COLO668 (cell line): Measurements from ENCODE around the gene SUSD3.

Experiments used
- DNase-seq: peaks from one replicate; lab custom pipeline; 2025; ENCODE audit not compliant: unreplicated experiment; lab: John Stamatoyannopoulos, UW

Gene SUSD3

DNA sequence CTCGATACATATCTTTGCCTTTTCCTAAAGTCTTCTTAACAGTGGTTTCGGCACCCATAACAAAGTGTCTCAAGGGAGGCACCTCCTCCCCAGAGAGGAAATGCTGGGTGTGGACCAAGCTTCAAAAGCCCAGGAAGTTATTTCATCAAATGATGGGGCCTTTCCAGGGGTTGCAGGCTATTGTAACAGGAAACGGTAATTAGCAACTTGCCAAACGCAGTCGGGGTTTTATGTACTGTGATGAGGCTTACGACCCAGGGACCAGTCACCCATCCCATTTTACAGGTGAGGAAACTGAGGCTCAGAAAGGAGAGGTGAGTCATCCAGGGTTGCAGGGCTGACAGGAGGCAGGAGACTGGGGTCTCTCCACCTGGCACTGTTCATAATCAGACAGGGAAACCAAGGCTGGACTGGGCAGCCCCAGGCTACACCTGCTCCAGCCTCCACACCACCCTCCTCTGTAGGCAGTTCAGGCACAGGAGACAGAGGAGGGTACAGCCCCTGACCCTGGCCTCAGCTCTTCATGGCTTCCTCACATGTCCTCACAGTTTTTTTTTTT, 30.0 kb upstream of the SUSD3 start:
- DNase-seq, result no peak

DNA sequence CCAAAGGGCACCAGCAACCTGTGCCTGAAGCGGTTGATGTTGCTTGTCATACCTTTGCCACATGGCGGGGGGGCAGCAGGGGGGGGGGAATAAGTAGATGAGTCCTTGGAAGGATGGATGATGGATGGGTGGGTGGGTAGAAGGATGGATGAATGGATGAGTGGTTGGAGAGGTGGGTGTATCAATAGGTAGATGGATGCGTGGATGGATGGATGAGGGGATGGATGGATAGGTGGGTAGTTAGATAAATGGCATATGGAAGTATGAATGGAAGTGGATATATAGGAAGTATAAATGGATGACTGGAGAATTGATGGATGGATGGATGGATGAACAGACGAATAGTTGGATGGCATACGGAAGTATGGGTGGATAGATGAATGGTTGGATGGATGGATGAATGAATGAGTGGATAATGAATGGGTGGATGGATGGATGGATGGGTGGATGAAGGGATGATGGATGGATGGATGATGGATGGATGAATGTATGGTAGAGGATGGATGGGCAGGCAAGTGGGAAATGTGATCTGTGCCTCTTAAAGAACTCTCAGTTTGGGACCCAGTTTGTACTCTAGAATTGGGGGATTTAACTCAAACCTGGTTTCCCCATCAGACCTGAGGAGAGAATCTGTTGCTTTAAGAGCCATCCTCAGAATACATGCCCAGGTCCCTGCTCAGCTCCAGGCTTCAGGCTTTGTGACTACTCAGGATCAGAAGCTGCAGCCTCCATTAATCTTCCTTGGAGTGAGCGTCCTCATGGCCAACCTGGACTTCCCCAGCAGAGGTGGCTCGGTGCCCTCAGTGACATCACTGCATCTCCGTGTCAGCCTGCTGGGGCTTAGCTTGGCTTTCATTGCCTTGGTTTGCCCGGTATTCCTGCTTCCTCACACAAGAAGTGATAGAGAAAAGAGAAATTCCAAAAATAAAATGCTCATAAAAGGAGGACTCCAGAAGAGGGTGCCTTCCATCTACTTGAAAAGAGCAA, 27.6 kb upstream of the SUSD3 start:
- no peak for DNase-seq

DNA sequence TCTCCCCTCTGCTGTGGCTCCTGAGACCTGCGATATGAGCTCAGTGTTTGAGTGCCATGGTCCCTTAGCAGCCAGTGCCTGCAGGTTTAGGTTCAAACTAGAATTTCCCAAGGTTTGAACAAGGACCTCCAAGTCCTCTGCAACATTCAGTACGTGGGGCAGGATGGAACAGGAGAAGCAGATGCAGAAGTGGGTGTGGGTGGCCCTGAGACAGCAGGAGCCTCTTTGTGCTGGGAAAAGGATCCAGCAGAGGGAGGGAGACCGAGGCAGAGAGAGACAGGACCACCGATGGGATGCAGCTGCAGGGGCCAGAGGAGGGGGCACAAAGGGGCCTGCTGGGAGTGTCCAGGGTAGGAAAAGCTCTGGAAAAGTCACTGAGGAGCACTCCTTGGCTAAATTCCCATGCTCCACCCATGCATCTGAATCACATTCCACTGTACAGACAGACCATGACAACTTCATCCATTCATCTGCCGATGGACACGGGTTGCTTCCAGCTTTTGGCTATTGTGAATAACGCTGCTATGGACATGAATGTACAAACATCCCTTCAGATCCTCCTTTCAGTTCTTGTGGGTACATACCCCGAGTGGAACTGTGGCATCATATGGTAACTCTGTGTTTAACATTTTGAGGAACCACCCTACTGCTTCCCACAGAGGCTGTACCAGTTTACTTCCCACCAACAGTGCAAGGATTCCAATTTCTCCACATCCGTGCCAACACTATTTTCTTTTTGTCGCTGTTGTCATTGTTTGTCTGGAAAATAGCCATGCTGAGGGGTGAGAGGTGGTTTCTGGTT, 26.7 kb upstream of the SUSD3 start:
- no peak for DNase-seq

DNA sequence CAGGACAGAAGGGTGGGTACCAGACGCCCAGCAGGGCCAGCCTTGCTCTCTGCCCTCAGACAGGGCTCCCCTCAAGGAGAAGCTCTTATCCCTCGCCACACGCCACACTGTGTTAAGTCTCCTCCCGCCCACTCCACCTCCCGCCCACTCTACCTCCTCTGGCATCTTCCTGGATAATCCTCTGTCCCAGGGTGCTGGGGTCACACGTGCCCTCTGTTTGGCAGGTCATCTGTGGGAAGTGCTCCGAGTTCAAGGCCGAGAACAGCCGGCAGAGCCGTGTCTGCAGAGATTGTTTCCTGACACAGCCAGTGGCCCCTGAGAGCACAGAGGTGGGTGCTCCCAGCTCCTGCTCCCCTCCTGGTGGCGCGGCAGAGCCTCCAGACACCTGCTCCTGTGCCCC, 26.0 kb upstream of the SUSD3 start:
- no peak for DNase-seq

DNA sequence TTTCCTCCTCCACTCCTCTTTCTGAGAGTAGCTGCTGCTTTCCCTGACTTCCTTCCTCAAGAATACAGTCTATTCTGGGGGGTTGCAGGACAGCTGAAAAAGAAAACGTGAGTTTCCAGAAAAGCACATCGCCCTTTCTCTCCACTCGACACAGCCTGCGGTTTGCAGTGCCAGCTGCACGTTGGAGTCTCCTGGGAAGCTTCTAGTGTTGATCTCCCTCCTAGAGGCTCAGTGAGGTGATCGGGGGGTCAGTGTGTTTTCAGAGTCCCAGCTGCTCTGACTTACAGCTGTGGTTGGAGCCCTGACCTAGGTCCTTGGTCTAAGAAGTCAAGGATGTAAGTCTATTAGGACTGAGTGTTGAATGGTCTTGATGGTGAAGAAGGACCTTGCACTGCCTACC, 25.0 kb upstream of the SUSD3 start:
- DNase-seq, result no peak

DNA sequence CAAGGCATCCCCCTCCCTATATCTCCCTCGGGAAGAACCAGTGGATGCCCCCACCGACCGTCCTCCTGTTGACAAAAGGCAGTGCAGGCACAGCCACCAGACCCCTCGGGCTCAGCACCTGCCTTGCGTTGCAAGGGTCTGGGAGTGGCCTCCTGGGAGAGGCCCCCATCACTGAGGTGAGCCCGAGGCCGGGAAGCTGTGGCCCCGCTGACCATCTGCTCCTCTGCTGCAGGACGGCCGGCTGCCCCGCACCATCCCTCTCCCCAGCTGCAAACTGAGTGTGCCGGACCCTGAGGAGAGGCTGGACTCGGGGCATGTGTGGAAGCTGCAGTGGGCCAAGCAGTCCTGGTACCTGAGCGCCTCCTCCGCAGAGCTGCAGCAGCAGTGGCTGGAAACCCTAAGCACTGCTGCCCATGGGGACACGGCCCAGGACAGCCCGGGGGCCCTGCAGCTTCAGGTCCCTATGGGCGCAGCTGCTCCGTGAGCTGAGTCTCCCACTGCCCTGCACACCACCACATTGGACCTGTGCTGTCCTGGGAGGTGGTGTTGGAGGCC, 23.3 kb upstream of the SUSD3 start:
- no peak for DNase-seq

DNA sequence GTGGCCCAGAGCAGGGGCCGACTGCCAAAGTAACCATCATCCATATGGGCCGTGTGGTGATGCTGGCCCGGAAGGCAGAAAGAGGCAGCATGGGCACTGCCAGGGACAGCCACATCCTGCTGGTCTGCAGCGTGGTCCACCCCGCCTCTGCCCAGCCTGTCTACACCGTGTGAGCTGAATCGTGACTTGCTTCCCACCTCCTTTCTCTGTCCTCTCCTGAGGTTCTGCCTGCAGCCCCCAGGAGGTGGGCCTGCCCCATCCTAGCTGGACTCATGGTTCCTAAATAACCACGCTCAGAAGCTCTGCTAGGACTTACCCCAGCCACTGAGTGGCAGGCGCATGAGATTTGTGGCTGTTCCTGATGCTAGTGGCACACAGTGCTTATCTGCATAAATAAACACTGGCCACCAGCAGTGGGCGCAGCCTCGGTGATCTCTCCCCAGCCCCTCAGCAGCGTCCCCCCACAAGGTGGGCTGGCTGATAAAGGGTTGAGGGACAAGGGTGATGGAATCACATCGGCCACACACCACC, 22.6 kb upstream of the SUSD3 start:
- DNase-seq, result no peak

DNA sequence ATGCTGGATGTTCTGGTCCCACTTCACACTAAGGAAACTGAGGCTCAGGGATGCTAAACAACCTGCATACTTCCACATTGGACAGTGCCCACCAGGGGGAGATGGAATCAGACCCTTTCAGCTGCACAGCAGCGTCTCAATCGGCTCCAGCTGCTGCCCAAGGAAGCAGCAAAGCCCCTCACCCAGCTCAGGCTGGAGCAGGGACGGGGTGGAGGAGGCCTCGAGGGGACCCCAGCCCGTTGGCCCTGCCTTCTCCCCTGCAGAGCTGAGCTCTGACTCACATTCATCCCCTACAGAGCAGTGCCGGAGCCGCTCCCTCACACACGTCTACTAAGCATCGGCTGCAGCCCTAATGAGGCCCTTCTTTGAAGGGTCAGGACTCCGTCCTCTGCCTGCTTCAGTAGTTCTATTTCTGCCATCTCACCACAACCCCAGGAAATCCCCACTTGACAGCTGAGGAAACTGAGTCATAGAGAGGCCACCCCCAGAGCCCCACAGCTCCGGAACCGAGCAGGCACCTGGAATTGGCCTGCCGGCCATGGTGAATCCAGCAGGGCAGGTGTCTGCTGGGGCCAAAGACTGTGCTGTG, 21.5 kb upstream of the SUSD3 start:
- no peak for DNase-seq

DNA sequence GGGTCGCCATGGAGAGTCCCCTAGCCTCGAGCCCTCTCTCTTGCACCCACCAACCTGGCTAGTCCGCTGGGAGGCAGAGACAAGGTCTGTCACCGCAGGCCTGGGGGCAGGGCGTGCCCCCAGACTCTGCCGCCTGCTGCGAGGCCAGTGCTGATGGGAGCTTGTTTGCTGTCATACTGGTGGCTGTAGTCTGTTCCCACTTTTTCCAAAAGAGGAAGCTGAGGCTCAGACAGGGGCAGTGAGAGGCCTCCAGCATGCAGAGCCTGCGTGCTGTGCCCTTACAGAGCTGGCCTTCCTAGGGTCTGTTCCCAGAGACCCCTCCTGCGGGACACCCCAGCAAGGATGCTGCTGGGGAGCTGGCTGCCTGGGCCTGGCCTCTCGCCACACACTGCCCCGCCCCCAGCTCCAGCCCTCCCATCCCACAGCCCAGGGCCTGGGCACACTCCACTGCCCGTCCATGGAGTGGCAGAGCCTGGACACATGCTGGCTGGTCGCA, 21.0 kb upstream of the SUSD3 start:
- no peak for DNase-seq

DNA sequence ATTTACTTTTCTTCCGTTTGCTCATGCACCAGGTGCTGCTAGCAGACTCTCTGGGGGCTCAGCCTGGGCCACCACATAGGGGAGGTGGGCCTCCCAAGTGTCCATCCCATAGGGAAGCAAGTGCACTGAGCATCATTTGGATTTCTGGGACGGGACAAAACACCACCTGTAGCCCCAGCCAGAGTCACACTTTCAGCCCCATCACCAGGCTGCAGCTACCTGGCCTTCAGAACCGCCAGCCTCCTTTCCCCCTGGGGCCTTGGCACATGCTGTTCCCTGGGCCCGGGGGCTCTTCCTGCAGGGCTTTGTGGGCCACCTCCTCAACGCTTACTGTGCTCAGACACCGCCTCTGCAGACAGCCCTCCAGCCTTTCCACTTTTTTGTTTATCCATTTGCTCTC, 19.6 kb upstream of the SUSD3 start:
- no peak for DNase-seq

DNA sequence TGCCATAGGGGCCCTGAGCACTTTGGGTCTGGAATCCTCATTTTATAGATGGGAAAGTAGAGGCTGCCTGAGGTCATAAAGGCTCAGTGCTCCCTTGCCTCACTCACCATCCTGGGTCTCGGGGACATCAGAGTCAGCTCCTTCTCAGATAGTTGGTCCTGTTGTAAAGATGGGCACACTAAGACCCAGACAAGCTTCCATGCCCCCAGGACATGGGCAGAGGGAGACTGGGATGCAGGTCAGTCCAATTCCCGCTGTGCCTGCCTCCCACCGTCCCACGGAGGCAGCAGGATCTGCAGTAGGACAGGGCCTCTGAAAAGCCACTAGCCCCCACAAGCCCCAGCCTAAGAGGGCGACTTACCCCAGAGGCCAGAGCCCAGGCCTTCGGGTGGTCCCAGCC, 19.0 kb upstream of the SUSD3 start:
- DNase-seq, result no peak

DNA sequence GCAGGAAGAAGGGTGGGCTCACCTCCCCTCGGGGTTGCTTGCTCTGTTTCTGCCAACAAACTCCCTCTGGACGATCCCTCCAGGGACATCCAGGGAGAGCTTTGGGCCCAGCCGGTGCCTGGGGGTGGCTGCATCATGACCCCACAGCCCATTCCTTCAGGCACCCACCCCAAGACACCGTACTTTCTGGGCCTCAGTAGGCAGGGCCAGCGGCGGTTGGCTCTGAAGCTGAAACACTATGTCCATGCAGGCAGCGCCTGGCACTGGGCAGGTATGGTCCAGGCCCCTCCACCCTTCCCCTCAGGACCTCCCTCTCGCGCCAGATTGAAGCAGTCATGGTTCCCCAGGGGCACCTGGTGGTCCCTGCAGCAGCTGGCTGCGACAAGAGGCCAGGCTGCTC, 18.5 kb upstream of the SUSD3 start:
- no peak for DNase-seq

DNA sequence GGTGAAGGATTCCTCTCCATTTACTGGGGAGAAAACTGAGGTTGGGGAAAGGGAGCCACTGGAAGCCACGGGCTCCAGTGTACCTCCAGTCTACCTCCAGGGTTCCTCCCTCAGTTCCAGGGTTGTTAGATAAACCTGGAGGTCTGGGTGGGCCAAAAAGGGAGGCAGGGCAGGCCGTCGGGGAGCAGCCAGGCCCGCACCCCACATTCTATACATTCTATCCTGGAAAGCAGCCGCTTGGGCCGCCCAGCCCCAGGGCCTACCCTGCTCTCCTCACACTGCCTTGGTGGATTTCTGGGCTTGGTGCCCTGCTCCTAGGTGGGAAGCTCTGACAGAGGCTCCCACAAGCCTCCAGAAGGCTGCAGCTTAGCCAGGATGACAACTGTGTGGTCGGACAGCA, 18.1 kb upstream of the SUSD3 start:
- no peak for DNase-seq

DNA sequence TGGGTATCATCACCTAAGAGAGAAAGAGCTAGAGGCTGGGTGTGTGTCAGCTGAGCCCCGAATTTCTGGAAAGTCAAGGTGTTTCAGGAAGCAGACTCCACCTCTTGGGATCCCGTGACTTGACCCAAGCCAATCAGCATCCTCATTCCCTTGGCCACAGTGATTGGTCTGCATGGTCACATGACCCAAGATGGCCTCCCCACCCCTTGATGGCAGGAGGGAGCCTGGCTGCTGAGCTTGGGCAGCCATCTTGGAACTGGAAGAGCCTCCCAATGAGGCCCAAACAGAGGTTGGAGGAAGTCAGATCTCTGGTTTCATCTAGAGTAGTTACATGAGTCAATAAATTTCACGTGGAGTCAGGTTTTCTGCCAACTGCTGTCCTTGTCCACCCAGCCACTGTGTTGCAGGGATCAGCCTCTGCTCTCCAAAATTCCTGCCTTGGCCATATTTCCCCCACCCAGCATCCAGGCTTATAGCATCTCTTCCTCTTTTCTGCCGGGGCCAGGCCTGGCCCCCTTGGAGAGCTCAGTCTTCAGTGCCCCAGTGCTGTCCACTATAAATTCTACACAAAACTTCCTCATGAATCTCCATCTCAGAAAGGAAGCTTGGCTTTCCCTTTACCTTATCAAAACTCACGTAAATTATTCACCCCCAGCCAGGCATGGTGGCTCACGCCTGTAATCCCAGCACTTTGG, 17.2 kb upstream of the SUSD3 start:
- no peak for DNase-seq

DNA sequence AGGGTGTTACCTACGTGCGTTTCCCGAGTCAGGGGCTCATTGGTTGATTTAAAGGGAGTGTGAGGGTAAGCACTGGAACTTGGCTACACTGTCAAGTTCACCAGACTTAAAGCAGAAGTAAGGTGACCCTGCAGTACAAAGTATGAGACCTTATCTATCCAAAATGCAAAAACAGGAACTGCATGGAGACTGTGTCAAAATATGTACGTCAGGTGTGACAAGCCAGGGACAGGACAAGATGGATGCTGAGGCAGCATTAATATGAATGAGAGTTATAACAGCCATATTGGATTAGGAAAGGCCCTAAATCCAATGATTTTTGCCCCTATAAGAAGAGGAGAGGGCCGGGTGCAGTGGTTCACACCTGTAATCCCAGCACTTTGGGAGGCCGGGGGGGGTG, 15.4 kb upstream of the SUSD3 start:
- DNase-seq, result no peak

DNA sequence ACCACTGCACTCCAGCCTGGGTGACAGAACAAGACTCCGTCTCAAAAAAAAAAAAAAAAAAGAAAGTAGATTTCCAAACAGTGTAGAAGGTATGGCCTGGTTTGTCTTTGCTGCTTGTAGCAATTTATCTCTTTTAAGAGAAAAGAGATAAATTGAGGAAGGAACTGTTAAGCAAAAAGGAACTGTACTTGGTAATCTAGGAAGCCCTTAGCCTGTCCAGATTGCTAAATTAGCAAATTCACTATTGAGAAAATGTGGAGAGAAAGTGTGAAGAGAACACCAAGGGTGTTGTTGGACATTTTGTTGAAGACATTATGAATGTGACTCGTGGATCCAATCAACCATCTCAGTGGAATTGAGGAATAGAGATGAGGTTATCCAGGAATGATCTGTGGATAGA, 13.0 kb upstream of the SUSD3 start:
- no peak for DNase-seq

DNA sequence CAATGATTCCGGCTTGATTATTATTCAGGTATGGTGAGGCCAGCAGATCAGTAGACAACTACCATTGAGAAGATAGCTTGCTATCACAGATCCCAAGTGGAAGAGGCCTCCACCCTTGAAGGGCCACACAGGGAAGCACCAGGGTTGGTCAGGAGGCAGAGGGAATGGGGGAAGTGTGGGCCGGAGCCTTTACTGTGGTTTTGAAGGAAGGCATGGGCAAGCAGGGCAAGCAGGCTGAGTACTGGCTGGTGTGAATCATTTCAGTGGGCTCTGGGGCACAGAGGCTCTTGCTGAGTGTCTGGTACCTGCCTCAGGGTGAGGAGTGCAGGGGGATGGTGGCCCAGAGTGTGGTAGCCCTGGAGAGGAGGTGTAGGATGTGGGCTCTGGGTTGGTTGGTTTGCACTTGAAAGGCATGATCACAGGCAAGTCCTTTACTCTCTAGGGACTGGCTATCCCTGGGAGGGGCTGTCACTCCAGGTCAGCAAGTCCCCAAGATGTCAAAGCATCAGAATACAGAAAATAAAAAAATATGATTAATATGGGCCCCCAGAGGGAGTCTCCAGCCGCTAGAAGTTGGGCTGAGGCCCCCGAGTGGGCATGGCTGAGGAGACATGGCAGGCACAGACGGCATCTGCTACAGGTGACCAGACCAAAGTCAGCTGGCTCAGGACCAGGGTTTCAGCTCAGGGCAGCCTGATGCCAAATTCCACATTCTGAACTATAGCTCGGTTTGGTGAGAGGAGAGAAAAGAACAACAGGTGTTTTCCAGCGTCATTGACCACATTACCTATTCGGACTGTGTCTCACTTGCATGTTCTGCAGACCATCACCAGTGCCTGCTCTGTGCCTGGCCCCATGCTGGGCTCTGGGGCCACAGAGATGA, 9.7 kb upstream of the SUSD3 start:
- no peak for DNase-seq

DNA sequence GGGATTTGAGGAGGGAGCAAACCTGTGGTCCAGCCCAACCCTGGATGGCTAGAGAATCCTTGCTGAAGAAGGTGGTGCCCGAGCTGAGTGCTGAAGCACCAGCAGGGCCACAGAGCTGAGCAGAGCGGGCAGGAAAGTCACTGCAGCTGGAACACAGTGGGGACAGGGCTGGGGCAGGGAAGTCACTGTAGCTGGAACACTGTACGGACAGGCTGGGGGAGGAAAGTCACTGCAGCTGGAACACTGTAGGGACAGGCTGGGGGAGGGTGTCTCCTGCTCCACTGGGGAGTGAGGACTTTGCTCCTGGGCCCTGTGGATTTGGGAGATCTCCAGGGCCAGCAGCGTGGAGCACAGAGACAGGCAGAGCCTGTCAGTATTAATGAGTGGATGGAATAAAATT, 9.0 kb upstream of the SUSD3 start:
- no peak for DNase-seq

DNA sequence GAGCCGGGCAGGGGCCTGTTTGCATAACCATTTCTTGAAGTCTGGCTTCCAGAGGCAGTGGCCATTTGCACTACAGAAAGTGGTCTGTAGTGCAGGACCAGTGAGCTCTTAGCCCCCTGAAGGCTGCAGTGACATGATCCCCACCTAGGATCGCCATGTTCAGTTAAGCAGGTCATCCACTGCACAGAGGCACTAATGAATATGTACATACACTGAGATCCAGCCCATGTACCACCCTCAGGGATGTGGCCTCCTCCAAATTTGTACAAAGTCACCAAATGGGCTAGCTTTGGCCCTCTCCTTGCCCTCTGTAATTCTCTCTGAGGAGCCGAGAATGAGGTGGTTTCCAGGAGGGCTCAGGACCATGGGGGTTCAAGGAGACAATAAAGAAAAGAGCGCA, 8.3 kb upstream of the SUSD3 start:
- no peak for DNase-seq
